Measurements from ENCODE around the gene NFATC1.

NFATC1 gene

GRCh38 chr18:79458917-79459803 is 63.4 kb downstream of the NFATC1 start:
- DNase-seq, result no peak

GRCh38 chr18:79459946-79460480 is 64.3 kb downstream of the NFATC1 start:
- DNase-seq, result no peak

GRCh38 chr18:79460481-79461300 is 65.0 kb downstream of the NFATC1 start:
- no peak for DNase-seq

- DNase-seq, result no peak
Measured at GRCh38 chr18:79461627-79462026, 65.9 kb downstream of the NFATC1 start.

- DNase-seq, result no peak
Measured at GRCh38 chr18:79463424-79463960, 67.8 kb downstream of the NFATC1 start.

- DNase-seq, result peak; percentile 16
Measured at GRCh38 chr18:79465392-79465991, 69.8 kb downstream of the NFATC1 start.

- no peak for DNase-seq
Measured at GRCh38 chr18:79466591-79466990, 70.9 kb downstream of the NFATC1 start.

- no peak for DNase-seq
Measured at GRCh38 chr18:79467126-79467525, 71.4 kb downstream of the NFATC1 start.

- peak; percentile 21 for DNase-seq
Measured at GRCh38 chr18:79468119-79468789, 72.5 kb downstream of the NFATC1 start.

- DNase-seq, result no peak
Measured at GRCh38 chr18:79469309-79469708, 73.6 kb downstream of the NFATC1 start.

GRCh38 chr18:79469751-79470505 is 74.2 kb downstream of the NFATC1 start:
- no peak for DNase-seq

- no peak for DNase-seq
Measured at GRCh38 chr18:79470547-79470946, 74.8 kb downstream of the NFATC1 start.

- no peak for DNase-seq
Measured at GRCh38 chr18:79471046-79471445, 75.3 kb downstream of the NFATC1 start.

GRCh38 chr18:79471597-79471996 is 75.9 kb downstream of the NFATC1 start:
- DNase-seq, result no peak

- no peak for DNase-seq
Measured at GRCh38 chr18:79472176-79472575, 76.4 kb downstream of the NFATC1 start.

- no peak for DNase-seq
Measured at GRCh38 chr18:79472946-79473345, 77.2 kb downstream of the NFATC1 start.

- DNase-seq, result peak; percentile 31
Measured at GRCh38 chr18:79476031-79476917, 80.5 kb downstream of the NFATC1 start.

- no peak for DNase-seq
Measured at GRCh38 chr18:79476918-79477571, 81.3 kb downstream of the NFATC1 start.

GRCh38 chr18:79477711-79478483 is 82.2 kb downstream of the NFATC1 start:
- DNase-seq, result no peak

Measured in fibroblast of skin of right biceps (primary cell).